ENCODE results near the gene SNX32.

The SNX32 gene

GRCh38 chr11:65849771-65850216 is 16.0 kb downstream of the SNX32 start:
- no peaks in the 10 kb centered on the region for H3K79me2 ChIP-seq
- no peak overlapping the region for H3K9ac ChIP-seq
- H3K4me1 ChIP-seq = no peaks in the 10 kb centered on the region
- H3K4me3 ChIP-seq (ENCODE audit: low read depth, low read length) = no peak overlapping the region
- no peaks in the 10 kb centered on the region for H3K27me3 ChIP-seq (ENCODE audit: control insufficient read depth, insufficient read depth, low read length)
- no peak for TF ChIP-seq CTCF (IDR thresholded peaks at IDR 0.05)
- H3K27ac ChIP-seq = no peak overlapping the region
- no peaks in the 10 kb centered on the region for H3K36me3 ChIP-seq (ENCODE audit: control insufficient read depth, insufficient read depth, low read length)
- H2AFZ ChIP-seq = no peak overlapping the region
- H3K4me2 ChIP-seq (ENCODE audit: low read length) = no peak overlapping the region
- no peaks in the 10 kb centered on the region for H3K9me3 ChIP-seq (ENCODE audit: control insufficient read depth, low read length)

GRCh38 chr11:65850217-65851082 is 16.7 kb downstream of the SNX32 start:
- Histone ChIP-seq H3K4me2 (ENCODE audit: low read length) (no peak overlapping the region), H3K79me2 (no peaks in the 10 kb centered on the region), H3K4me3 (ENCODE audit: low read depth, low read length) (no peak overlapping the region), H3K27me3 (ENCODE audit: control insufficient read depth, insufficient read depth, low read length) (no peaks in the 10 kb centered on the region), H3K4me1 (no peaks in the 10 kb centered on the region), H3K9ac (no peak overlapping the region), H3K27ac (no peak overlapping the region), H3K36me3 (ENCODE audit: control insufficient read depth, insufficient read depth, low read length) (no peaks in the 10 kb centered on the region), H3K9me3 (ENCODE audit: control insufficient read depth, low read length) (no peaks in the 10 kb centered on the region), H2AFZ (no peak overlapping the region)
- TF ChIP-seq CTCF (IDR thresholded peaks at IDR 0.05) = no peak

GRCh38 chr11:65851083-65851579 is 17.4 kb downstream of the SNX32 start:
- no peak overlapping the region for H3K27ac ChIP-seq
- no peak overlapping the region for H3K4me3 ChIP-seq (ENCODE audit: low read depth, low read length)
- no peak overlapping the region for H3K9ac ChIP-seq
- TF ChIP-seq CTCF (IDR thresholded peaks at IDR 0.05) = no peak
- no peaks in the 10 kb centered on the region for H3K27me3 ChIP-seq (ENCODE audit: control insufficient read depth, insufficient read depth, low read length)
- no peaks in the 10 kb centered on the region for H3K9me3 ChIP-seq (ENCODE audit: control insufficient read depth, low read length)
- peaks cover 2% of the 10 kb centered on the region for H3K4me1 ChIP-seq
- H2AFZ ChIP-seq = no peak overlapping the region
- no peaks in the 10 kb centered on the region for H3K36me3 ChIP-seq (ENCODE audit: control insufficient read depth, insufficient read depth, low read length)
- H3K4me2 ChIP-seq (ENCODE audit: low read length) = no peak overlapping the region
- H3K79me2 ChIP-seq = no peaks in the 10 kb centered on the region

- Histone ChIP-seq H2AFZ (no peak overlapping the region), H3K4me3 (ENCODE audit: low read depth, low read length) (no peak overlapping the region), H3K27me3 (ENCODE audit: control insufficient read depth, insufficient read depth, low read length) (no peaks in the 10 kb centered on the region), H3K4me1 (peaks cover 6% of the 10 kb centered on the region), H3K4me2 (ENCODE audit: low read length) (no peak overlapping the region), H3K9me3 (ENCODE audit: control insufficient read depth, low read length) (no peaks in the 10 kb centered on the region), H3K36me3 (ENCODE audit: control insufficient read depth, insufficient read depth, low read length) (no peaks in the 10 kb centered on the region), H3K9ac (no peak overlapping the region), H3K27ac (no peak overlapping the region), H3K79me2 (peaks cover 3% of the 10 kb centered on the region)
- no peak for TF ChIP-seq CTCF (IDR thresholded peaks at IDR 0.05)
Observed at GRCh38 chr11:65851811-65852507, 18.2 kb downstream of the SNX32 start.
